ENCODE results near the gene TBRG1. TPM values are rescaled to one million over a fixed set of nuclear protein-coding genes. Genes with fewer than 3 reads are reported as not detected.

TBRG1 gene
- polyA plus RNA-seq, 2 of the 4 experiments (the other 2 are of a cell fraction), result 13.6 to 29.2 TPM

DNA sequence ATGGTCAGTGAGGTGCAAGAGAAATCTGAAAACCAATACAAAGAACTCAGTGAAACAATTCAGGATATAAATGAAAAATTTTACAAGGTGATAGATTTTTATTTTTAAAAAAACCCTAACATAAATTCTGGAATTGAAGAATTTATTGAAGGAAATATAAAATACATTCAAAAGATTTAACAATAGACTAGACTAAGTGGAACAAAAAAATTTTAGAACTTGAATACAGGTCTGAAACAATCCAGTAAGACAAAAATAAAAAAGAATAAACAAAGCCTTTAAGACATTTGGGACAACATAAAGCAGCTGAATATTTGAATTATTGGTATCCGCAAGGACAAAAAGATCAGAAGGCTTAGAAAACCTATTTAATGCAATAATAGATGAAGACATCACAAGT is 59.8 kb downstream of the TBRG1 start:
- no peak for FAIRE-seq
- TF ChIP-seq HOXA7 (CRISPR knock-in tag; IDR thresholded peaks at IDR 0.05) (no peak), CBX2 (IDR thresholded peaks at IDR 0.05; ENCODE audit: borderline replicate concordance, low read depth) (no peak), EP300 (IDR thresholded peaks at IDR 0.05) (no peak), ESRRA (IDR thresholded peaks at IDR 0.05; ENCODE audit: borderline replicate concordance, low read length) (no peak), BHLHE40 (IDR thresholded peaks at IDR 0.05; ENCODE audit: low read depth, low read length) (no peak), HOXB5 (CRISPR knock-in tag; IDR thresholded peaks at IDR 0.05) (no peak), CHD2 (IDR thresholded peaks at IDR 0.05; ENCODE audit: low read length, partially characterized antibody) (no peak), TFCP2L1 (CRISPR knock-in tag; IDR thresholded peaks at IDR 0.05) (no peak)
- TF ChIP-seq, protein P1, sequence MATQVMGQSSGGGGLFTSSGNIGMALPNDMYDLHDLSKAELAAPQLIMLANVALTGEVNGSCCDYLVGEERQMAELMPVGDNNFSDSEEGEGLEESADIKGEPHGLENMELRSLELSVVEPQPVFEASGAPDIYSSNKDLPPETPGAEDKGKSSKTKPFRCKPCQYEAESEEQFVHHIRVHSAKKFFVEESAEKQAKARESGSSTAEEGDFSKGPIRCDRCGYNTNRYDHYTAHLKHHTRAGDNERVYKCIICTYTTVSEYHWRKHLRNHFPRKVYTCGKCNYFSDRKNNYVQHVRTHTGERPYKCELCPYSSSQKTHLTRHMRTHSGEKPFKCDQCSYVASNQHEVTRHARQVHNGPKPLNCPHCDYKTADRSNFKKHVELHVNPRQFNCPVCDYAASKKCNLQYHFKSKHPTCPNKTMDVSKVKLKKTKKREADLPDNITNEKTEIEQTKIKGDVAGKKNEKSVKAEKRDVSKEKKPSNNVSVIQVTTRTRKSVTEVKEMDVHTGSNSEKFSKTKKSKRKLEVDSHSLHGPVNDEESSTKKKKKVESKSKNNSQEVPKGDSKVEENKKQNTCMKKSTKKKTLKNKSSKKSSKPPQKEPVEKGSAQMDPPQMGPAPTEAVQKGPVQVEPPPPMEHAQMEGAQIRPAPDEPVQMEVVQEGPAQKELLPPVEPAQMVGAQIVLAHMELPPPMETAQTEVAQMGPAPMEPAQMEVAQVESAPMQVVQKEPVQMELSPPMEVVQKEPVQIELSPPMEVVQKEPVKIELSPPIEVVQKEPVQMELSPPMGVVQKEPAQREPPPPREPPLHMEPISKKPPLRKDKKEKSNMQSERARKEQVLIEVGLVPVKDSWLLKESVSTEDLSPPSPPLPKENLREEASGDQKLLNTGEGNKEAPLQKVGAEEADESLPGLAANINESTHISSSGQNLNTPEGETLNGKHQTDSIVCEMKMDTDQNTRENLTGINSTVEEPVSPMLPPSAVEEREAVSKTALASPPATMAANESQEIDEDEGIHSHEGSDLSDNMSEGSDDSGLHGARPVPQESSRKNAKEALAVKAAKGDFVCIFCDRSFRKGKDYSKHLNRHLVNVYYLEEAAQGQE (IDR thresholded peaks at IDR 0.05), result no peak
- WGBS (ENCODE audit: missing lambda C conversion rate), result 87% methylated on average over 1 of the region's 1 CpG
- Histone ChIP-seq H3K27ac (no peak overlapping the region), H3K4me2 (no peak overlapping the region), H3K9me3 (peaks cover 7% of the 10 kb centered on the region; the same call in 2 of the 3 replicates), H3K4me3 (no peak overlapping the region), H3K4me1 (no peaks in the 10 kb centered on the region)
- POLR2A ChIA-PET, result no interaction called here
- CTCF ChIA-PET, result interaction anchor here (0.7 kb wide), 1 partner anchor 38 kb away, joined by 3 read pairs; no protein-coding TSS in a partner anchor
- ATAC-seq, result no peak
- DNase-seq (ENCODE audit: low read depth in 1 of 2, low spot score in 1 of 2), result no peak

Small RNA genes lying within 50 kb of the gene (small RNA-seq; reads per million reads assigned to genes)
- gene RNA5SP352, result 0 reads per million in 6 experiments

Other genes with a start within 250 kb of the TBRG1 start
- gene OR8B2, start 238.4 kb upstream of the TBRG1 start, polyA plus RNA-seq (2011; rRNA removed), result not detected in 2 replicates
- not detected in 3 replicates for gene OR8B2, start 238.4 kb upstream of the TBRG1 start, polyA plus RNA-seq (2017; fragmentation: RNase III; extraction: RNeasy Plus Mini Kit Qiagen cat#74134 plus additional on column Dnase treatment)
- not detected in 2 replicates for gene OR8B3, start 223.8 kb upstream of the TBRG1 start, polyA plus RNA-seq (2011; rRNA removed)
- not detected in 3 replicates for gene OR8B3, start 223.8 kb upstream of the TBRG1 start, polyA plus RNA-seq (2017; fragmentation: RNase III; extraction: RNeasy Plus Mini Kit Qiagen cat#74134 plus additional on column Dnase treatment)
- gene OR8B4, start 198.0 kb upstream of the TBRG1 start, polyA plus RNA-seq (2011; rRNA removed), result not detected in 2 replicates
- gene OR8B4, start 198.0 kb upstream of the TBRG1 start, polyA plus RNA-seq (2017; fragmentation: RNase III; extraction: RNeasy Plus Mini Kit Qiagen cat#74134 plus additional on column Dnase treatment), result not detected in 3 replicates
- gene OR8B8, start 177.2 kb upstream of the TBRG1 start, polyA plus RNA-seq (2011; rRNA removed), result not detected in 2 replicates
- gene OR8B8, start 177.2 kb upstream of the TBRG1 start, polyA plus RNA-seq (2017; fragmentation: RNase III; extraction: RNeasy Plus Mini Kit Qiagen cat#74134 plus additional on column Dnase treatment), result not detected in 3 replicates
- not detected in 2 replicates for gene OR8B12, start 79.2 kb upstream of the TBRG1 start, polyA plus RNA-seq (2011; rRNA removed)
- gene OR8B12, start 79.2 kb upstream of the TBRG1 start, polyA plus RNA-seq (2017; fragmentation: RNase III; extraction: RNeasy Plus Mini Kit Qiagen cat#74134 plus additional on column Dnase treatment), result not detected in 3 replicates
- gene OR8A1, start 52.9 kb upstream of the TBRG1 start, polyA plus RNA-seq (2011; rRNA removed), result not detected in 2 replicates
- not detected in 3 replicates for gene OR8A1, start 52.9 kb upstream of the TBRG1 start, polyA plus RNA-seq (2017; fragmentation: RNase III; extraction: RNeasy Plus Mini Kit Qiagen cat#74134 plus additional on column Dnase treatment)
- not detected in 2 replicates for gene PANX3, start 11.4 kb upstream of the TBRG1 start, polyA plus RNA-seq (2011; rRNA removed)
- gene PANX3, start 11.4 kb upstream of the TBRG1 start, polyA plus RNA-seq (2017; fragmentation: RNase III; extraction: RNeasy Plus Mini Kit Qiagen cat#74134 plus additional on column Dnase treatment), result not detected in 3 replicates
- 23.2 and 28.5 TPM in 2 replicates for gene SIAE, start 50.9 kb downstream of the TBRG1 start, polyA plus RNA-seq (2011; rRNA removed)
- gene SIAE, start 50.9 kb downstream of the TBRG1 start, polyA plus RNA-seq (2017; fragmentation: RNase III; extraction: RNeasy Plus Mini Kit Qiagen cat#74134 plus additional on column Dnase treatment), result 10.3 to 12.6 TPM (median 10.4 TPM) in 3 replicates
- gene SPA17, start 51.0 kb downstream of the TBRG1 start, polyA plus RNA-seq (2011; rRNA removed), result 15.8 and 23.8 TPM in 2 replicates
- 27.1 to 36.6 TPM (median 27.3 TPM) in 3 replicates for gene SPA17, start 51.0 kb downstream of the TBRG1 start, polyA plus RNA-seq (2017; fragmentation: RNase III; extraction: RNeasy Plus Mini Kit Qiagen cat#74134 plus additional on column Dnase treatment)
- gene NRGN, start 117.1 kb downstream of the TBRG1 start, polyA plus RNA-seq (2011; rRNA removed), result 1.2 and 1.6 TPM in 2 replicates
- gene NRGN, start 117.1 kb downstream of the TBRG1 start, polyA plus RNA-seq (2017; fragmentation: RNase III; extraction: RNeasy Plus Mini Kit Qiagen cat#74134 plus additional on column Dnase treatment), result 3.3 to 3.5 TPM (median 3.4 TPM) in 3 replicates
- not detected in 2 replicates for gene VSIG2, start 129.4 kb downstream of the TBRG1 start, polyA plus RNA-seq (2011; rRNA removed)
- not detected in 3 replicates for gene VSIG2, start 129.4 kb downstream of the TBRG1 start, polyA plus RNA-seq (2017; fragmentation: RNase III; extraction: RNeasy Plus Mini Kit Qiagen cat#74134 plus additional on column Dnase treatment)
- 11.7 and 14.5 TPM in 2 replicates for gene ESAM, start 139.4 kb downstream of the TBRG1 start, polyA plus RNA-seq (2011; rRNA removed)
- 6.2 to 9.1 TPM (median 6.8 TPM) in 3 replicates for gene ESAM, start 139.4 kb downstream of the TBRG1 start, polyA plus RNA-seq (2017; fragmentation: RNase III; extraction: RNeasy Plus Mini Kit Qiagen cat#74134 plus additional on column Dnase treatment)
- gene MSANTD2, start 177.5 kb downstream of the TBRG1 start, polyA plus RNA-seq (2011; rRNA removed), result 6.4 TPM in 2 replicates
- gene MSANTD2, start 177.5 kb downstream of the TBRG1 start, polyA plus RNA-seq (2017; fragmentation: RNase III; extraction: RNeasy Plus Mini Kit Qiagen cat#74134 plus additional on column Dnase treatment), result 5.4 to 5.8 TPM (median 5.6 TPM) in 3 replicates
- gene ROBO3, start 242.6 kb downstream of the TBRG1 start, polyA plus RNA-seq (2011; rRNA removed), result 2.1 and 3.0 TPM in 2 replicates
- 2.6 to 2.8 TPM (median 2.8 TPM) in 3 replicates for gene ROBO3, start 242.6 kb downstream of the TBRG1 start, polyA plus RNA-seq (2017; fragmentation: RNase III; extraction: RNeasy Plus Mini Kit Qiagen cat#74134 plus additional on column Dnase treatment)

All from A549 (cell line).